Activated CD4-positive, alpha-beta T cell treated with anti-CD3 and anti-CD28 coated beads, Interleukin-2, amount 10 ng/mL, durations not matched to agents 24 days and 14 days (primary cell): ENCODE results near the gene HAUS8. TPM values are rescaled to one million over a fixed set of nuclear protein-coding genes. Genes with fewer than 3 reads are reported as not detected.

Source experiments
- DNase-seq: peaks from one replicate; pipeline ENCODE4 v3.0.0; 2022
- H3K27ac Mint-ChIP-seq: one replicate; pipeline ENCODE4 v1.8.0; 2022; ENCODE audit warnings: mild to moderate bottlenecking, mixed read lengths
- H3K27me3 Mint-ChIP-seq: one replicate; pipeline ENCODE4 v1.8.0; 2022; ENCODE audit warnings: mixed read lengths
- H3K36me3 Mint-ChIP-seq: one replicate; pipeline ENCODE4 v1.8.0; 2022; ENCODE audit warnings: low read depth, mild to moderate bottlenecking, mixed read lengths
- H3K4me1 Mint-ChIP-seq: one replicate; pipeline ENCODE4 v1.8.0; 2021; ENCODE audit warnings: mixed read lengths
- H3K4me3 Mint-ChIP-seq: one replicate; pipeline ENCODE4 v1.8.0; 2022; ENCODE audit warnings: mild to moderate bottlenecking, moderate library complexity, mixed read lengths
- H3K9me3 Mint-ChIP-seq: one replicate; pipeline ENCODE4 v1.8.0; 2021; ENCODE audit warnings: mixed read lengths
- intact Hi-C: fragments of 100-400 bp; cut with micrococcal nuclease; formaldehyde crosslinking; loops from one replicate; pipeline ENCODE4 v1.15.1; 2023
- total RNA-seq: library from RNA; stranded (reverse); gene quantifications from 2 replicates; pipeline ENCODE4 v1.2.3, GENCODE V29; 2022

HAUS8 gene
- total RNA-seq, 1 donor from 2014 or later = 32.5 TPM

- H3K9me3 Mint-ChIP-seq = no peaks in the 10 kb centered on the region
- H3K27me3 Mint-ChIP-seq = no peaks in the 10 kb centered on the region
- peak; percentile 87 for DNase-seq
- H3K4me1 Mint-ChIP-seq = peaks cover 50% of the 10 kb centered on the region
- H3K27ac Mint-ChIP-seq = peak overlapping the region; percentile 94
- intact Hi-C loops = loop anchor here (1.0 to 10.0 kb wide), 5 partner anchors 9 to 319 kb away; partner anchors contain the start of genes CCDC194 and GTPBP3
- H3K4me3 Mint-ChIP-seq = peak overlapping the region; percentile 100
- peaks cover 35% of the 10 kb centered on the region for H3K36me3 Mint-ChIP-seq
Measured at GRCh38 chr19:17075864-17076542, 751 bp upstream of the HAUS8 start.

GRCh38 chr19:17074634-17075034, 618 bp downstream of the HAUS8 start:
- Mint-ChIP-seq H3K4me1 (peaks cover 47% of the 10 kb centered on the region), H3K27me3 (no peaks in the 10 kb centered on the region), H3K27ac (peak overlapping the region; percentile 99), H3K4me3 (peak overlapping the region; percentile 100), H3K9me3 (no peaks in the 10 kb centered on the region), H3K36me3 (peaks cover 44% of the 10 kb centered on the region)
- intact Hi-C loops = loop anchor here (1.0 to 10.0 kb wide), 5 partner anchors 7 to 320 kb away; partner anchors contain the start of genes CCDC194 and GTPBP3
- DNase-seq = no peak

- peak overlapping the region; percentile 100 for H3K4me3 Mint-ChIP-seq
- intact Hi-C loops = loop anchor here (2.0 to 10.0 kb wide), 2 partner anchors 161 to 321 kb away; partner anchors contain the start of gene CCDC194
- H3K36me3 Mint-ChIP-seq = peaks cover 44% of the 10 kb centered on the region
- H3K9me3 Mint-ChIP-seq = no peaks in the 10 kb centered on the region
- DNase-seq = peak; percentile 62
- H3K27ac Mint-ChIP-seq = peak overlapping the region; percentile 99
- no peaks in the 10 kb centered on the region for H3K27me3 Mint-ChIP-seq
- H3K4me1 Mint-ChIP-seq = peaks cover 42% of the 10 kb centered on the region
Measured at GRCh38 chr19:17073869-17074633, 1.2 kb downstream of the HAUS8 start.

GRCh38 chr19:17070912-17071311, 4.3 kb downstream of the HAUS8 start:
- H3K9me3 Mint-ChIP-seq = no peaks in the 10 kb centered on the region
- H3K36me3 Mint-ChIP-seq = peaks cover 53% of the 10 kb centered on the region
- DNase-seq = no peak
- no peaks in the 10 kb centered on the region for H3K27me3 Mint-ChIP-seq
- H3K4me3 Mint-ChIP-seq = no peak overlapping the region
- H3K27ac Mint-ChIP-seq = peak overlapping the region; percentile 54
- H3K4me1 Mint-ChIP-seq = peaks cover 36% of the 10 kb centered on the region
- intact Hi-C loops = loop anchor here (10.0 kb wide), 1 partner anchor 324 kb away; the partner anchor contains the start of gene CCDC194

GRCh38 chr19:17070421-17070820, 4.8 kb downstream of the HAUS8 start:
- Mint-ChIP-seq H3K27ac (no peak overlapping the region), H3K9me3 (no peaks in the 10 kb centered on the region), H3K4me3 (no peak overlapping the region), H3K36me3 (peaks cover 52% of the 10 kb centered on the region), H3K27me3 (no peaks in the 10 kb centered on the region), H3K4me1 (peaks cover 40% of the 10 kb centered on the region)
- intact Hi-C loops = loop anchor here (10.0 kb wide), 1 partner anchor 324 kb away; the partner anchor contains the start of gene CCDC194
- DNase-seq = no peak

GRCh38 chr19:17069193-17069592, 6.1 kb downstream of the HAUS8 start:
- H3K4me1 Mint-ChIP-seq = peaks cover 44% of the 10 kb centered on the region
- H3K27me3 Mint-ChIP-seq = no peaks in the 10 kb centered on the region
- no peak overlapping the region for H3K4me3 Mint-ChIP-seq
- H3K27ac Mint-ChIP-seq = no peak overlapping the region
- H3K36me3 Mint-ChIP-seq = peaks cover 56% of the 10 kb centered on the region
- DNase-seq = no peak
- H3K9me3 Mint-ChIP-seq = no peaks in the 10 kb centered on the region
- intact Hi-C loops = no loop called here

GRCh38 chr19:17063428-17063827, 11.8 kb downstream of the HAUS8 start:
- Mint-ChIP-seq H3K4me1 (peaks cover 29% of the 10 kb centered on the region), H3K4me3 (no peak overlapping the region), H3K36me3 (peaks cover 50% of the 10 kb centered on the region), H3K27me3 (no peaks in the 10 kb centered on the region), H3K27ac (no peak overlapping the region), H3K9me3 (no peaks in the 10 kb centered on the region)
- DNase-seq = no peak
- intact Hi-C loops = no loop called here

GRCh38 chr19:17061691-17062090, 13.6 kb downstream of the HAUS8 start:
- intact Hi-C loops = no loop called here
- H3K9me3 Mint-ChIP-seq = no peaks in the 10 kb centered on the region
- H3K4me1 Mint-ChIP-seq = peaks cover 22% of the 10 kb centered on the region
- H3K4me3 Mint-ChIP-seq = no peak overlapping the region
- H3K36me3 Mint-ChIP-seq = peaks cover 49% of the 10 kb centered on the region
- DNase-seq = no peak
- H3K27ac Mint-ChIP-seq = no peak overlapping the region
- no peaks in the 10 kb centered on the region for H3K27me3 Mint-ChIP-seq

GRCh38 chr19:17061205-17061604, 14.0 kb downstream of the HAUS8 start:
- Mint-ChIP-seq H3K27me3 (no peaks in the 10 kb centered on the region), H3K4me3 (no peak overlapping the region), H3K27ac (no peak overlapping the region), H3K4me1 (peaks cover 19% of the 10 kb centered on the region), H3K9me3 (no peaks in the 10 kb centered on the region), H3K36me3 (peaks cover 46% of the 10 kb centered on the region)
- no peak for DNase-seq
- intact Hi-C loops = no loop called here

GRCh38 chr19:17060802-17061201, 14.4 kb downstream of the HAUS8 start:
- Mint-ChIP-seq H3K4me1 (peaks cover 18% of the 10 kb centered on the region), H3K36me3 (peaks cover 49% of the 10 kb centered on the region), H3K27me3 (no peaks in the 10 kb centered on the region), H3K27ac (no peak overlapping the region), H3K4me3 (no peak overlapping the region), H3K9me3 (no peaks in the 10 kb centered on the region)
- no peak for DNase-seq
- intact Hi-C loops = no loop called here

GRCh38 chr19:17058236-17058635, 17.0 kb downstream of the HAUS8 start:
- no peaks in the 10 kb centered on the region for H3K4me1 Mint-ChIP-seq
- no peak for DNase-seq
- no peaks in the 10 kb centered on the region for H3K9me3 Mint-ChIP-seq
- H3K27me3 Mint-ChIP-seq = no peaks in the 10 kb centered on the region
- peaks cover 42% of the 10 kb centered on the region for H3K36me3 Mint-ChIP-seq
- intact Hi-C loops = no loop called here
- no peak overlapping the region for H3K4me3 Mint-ChIP-seq
- H3K27ac Mint-ChIP-seq = no peak overlapping the region

GRCh38 chr19:17055636-17056035, 19.6 kb downstream of the HAUS8 start:
- Mint-ChIP-seq H3K4me1 (no peaks in the 10 kb centered on the region), H3K27ac (no peak overlapping the region), H3K36me3 (peaks cover 43% of the 10 kb centered on the region), H3K9me3 (no peaks in the 10 kb centered on the region), H3K27me3 (no peaks in the 10 kb centered on the region), H3K4me3 (no peak overlapping the region)
- no peak for DNase-seq
- intact Hi-C loops = no loop called here

- intact Hi-C loops = loop anchor here (5.0 kb wide), 1 partner anchor 282 kb away; no protein-coding TSS in a partner anchor
- Mint-ChIP-seq H3K36me3 (peaks cover 45% of the 10 kb centered on the region), H3K4me1 (no peaks in the 10 kb centered on the region), H3K4me3 (no peak overlapping the region), H3K9me3 (no peaks in the 10 kb centered on the region), H3K27me3 (no peaks in the 10 kb centered on the region), H3K27ac (no peak overlapping the region)
- no peak for DNase-seq
Measured at GRCh38 chr19:17054746-17055145, 20.5 kb downstream of the HAUS8 start.

GRCh38 chr19:17052439-17052838, 22.8 kb downstream of the HAUS8 start:
- no peaks in the 10 kb centered on the region for H3K4me1 Mint-ChIP-seq
- H3K4me3 Mint-ChIP-seq = no peak overlapping the region
- no peak overlapping the region for H3K27ac Mint-ChIP-seq
- H3K27me3 Mint-ChIP-seq = no peaks in the 10 kb centered on the region
- peaks cover 37% of the 10 kb centered on the region for H3K36me3 Mint-ChIP-seq
- H3K9me3 Mint-ChIP-seq = no peaks in the 10 kb centered on the region
- intact Hi-C loops = loop anchor here (5.0 kb wide), 1 partner anchor 280 kb away; no protein-coding TSS in a partner anchor
- peak; percentile 84 for DNase-seq
